GM18499 (cell line): Measurements from ENCODE around the gene DUSP22.
"Not testable (repeated sequence)": the region's sequence is repeated elsewhere in the genome, so short reads cannot be mapped to it uniquely, and the experiment has no call there.

Source experiments
- ATAC-seq: cut with Tn5 transposase; IDR thresholded peaks from one replicate; pipeline ENCODE4 v1.9.1; 2021; ENCODE audit warnings: moderate number of reproducible peaks; ENCODE audit not compliant: insufficient read depth, unreplicated experiment

Gene DUSP22

DNA sequence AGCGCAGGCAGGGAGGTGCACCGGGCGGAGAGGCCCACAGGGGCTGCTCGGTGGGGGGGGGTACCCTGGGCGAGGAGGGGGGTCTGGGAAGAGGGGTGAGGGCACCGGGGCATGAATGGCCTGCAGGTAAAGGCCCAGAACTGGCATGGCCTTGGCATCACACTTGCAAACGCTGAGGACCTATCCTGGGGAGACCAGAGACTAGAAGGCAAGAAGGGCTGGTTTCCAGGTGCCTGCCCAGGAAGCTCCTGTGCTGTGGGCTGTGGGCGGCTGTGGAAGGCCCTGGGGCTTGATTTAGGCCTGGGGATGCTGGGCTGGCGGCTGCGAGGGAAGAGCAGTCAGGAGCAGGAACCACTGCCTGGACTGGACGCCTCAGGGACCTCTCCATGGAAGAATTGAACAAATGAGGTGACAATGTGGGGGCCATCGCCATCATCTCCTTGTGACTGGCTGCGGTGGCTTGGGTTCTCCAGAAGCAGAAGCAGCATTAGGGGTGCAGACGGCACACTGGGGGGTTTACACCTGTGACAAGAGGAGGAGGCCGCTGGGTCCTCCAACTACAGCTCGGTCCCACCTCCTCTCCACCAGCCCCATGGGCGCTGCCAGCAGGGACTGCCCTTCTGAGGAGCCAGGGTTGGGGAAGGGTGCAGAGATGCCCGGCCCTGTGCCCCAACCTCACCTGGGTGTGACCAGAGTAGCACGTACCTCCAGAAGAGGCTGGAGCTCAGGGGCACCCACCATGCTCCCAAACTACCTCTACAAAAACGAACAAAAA is 67.2 kb downstream of the DUSP22 start:
- ATAC-seq, result no peak

DNA sequence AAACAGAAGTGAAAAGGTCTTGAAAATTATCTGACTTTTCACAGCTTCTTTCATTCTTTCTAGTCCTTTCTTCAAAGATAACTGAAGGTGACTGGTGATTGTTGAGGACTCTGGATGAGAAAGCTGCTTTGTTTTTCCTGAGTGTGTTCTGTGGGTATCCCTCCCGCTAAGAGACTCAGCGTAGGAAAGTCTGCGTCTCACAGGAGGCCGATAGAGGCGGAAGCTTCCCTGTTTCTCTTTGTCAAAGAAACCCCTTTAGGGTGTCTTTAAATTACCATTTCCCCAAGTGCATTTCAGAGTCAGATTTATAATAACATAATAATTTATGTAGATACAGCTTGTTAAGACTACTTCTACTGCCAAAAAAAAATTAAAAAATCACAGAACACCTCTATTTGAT is 68.1 kb downstream of the DUSP22 start:
- no peak for ATAC-seq

- ATAC-seq, result no peak
Observed at GRCh38 chr6:360764-361373, 68.6 kb downstream of the DUSP22 start.

DNA sequence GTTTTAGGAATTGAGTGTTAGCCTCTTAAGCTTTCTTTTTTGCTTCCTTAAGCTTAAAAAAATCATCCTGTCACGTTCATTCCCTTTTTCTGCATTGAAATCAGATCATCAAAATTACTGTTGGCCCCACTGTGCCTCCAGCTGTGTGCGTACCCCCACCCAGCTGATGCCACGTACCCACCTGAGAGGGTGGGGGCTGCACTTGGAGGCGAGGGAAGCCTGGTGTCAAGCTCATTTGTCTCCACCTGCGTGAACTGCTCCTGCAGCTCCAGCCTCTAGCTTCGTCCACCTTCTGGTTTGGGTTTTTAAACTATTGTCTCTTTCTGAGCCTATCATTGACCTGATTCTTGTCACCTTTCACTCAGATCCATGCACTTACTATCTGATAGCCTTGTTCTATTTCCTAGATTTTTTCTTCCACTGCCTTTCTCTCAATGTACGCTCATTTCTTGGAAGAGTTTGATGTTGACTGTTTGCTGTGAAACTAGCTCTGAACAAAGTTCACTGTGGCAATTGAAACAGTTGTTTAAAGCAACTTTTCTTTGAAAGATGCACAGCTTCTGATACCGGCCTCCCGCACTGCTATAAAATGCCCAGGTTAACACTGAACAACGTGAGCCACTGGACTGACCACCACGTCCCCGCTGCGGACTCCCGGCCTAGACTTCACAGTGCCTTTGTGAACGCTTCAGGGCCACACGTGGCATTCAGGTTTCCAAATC is 69.3 kb downstream of the DUSP22 start:
- no peak for ATAC-seq

DNA sequence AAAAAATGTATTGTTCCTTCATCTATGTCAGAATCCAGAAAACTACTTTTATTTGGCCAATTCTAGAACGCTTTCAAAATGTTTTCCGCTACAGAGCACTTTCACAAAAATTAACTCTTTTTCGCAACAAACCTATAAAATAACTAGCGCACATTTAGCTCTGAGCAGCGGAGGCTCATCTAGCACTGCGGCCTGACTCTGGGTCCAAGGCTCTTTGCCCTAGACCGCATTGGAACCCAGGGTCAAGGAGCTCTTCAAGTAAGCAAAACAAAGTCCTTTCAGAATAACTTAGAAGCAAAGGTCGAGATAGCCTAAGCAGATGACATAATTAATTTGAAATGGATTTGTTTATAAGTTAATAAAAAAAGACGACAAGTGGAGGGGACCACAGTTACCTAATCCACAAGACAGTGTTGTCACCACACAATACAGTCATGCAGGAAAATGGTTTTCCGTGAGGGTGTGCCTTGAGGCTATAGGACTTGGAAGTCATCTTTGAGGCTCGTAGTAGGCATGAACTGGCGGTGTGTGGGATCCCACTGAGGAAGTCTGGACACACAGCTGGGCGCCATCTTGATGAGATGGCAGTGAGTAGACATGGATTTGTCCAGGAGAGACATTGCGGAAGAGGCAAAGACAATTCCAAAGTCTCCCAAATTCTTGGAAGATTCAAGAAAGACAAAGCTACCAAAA is 70.1 kb downstream of the DUSP22 start:
- ATAC-seq, result no peak

GRCh38 chr6:362924-363249 is 70.6 kb downstream of the DUSP22 start:
- ATAC-seq, result no peak

DNA sequence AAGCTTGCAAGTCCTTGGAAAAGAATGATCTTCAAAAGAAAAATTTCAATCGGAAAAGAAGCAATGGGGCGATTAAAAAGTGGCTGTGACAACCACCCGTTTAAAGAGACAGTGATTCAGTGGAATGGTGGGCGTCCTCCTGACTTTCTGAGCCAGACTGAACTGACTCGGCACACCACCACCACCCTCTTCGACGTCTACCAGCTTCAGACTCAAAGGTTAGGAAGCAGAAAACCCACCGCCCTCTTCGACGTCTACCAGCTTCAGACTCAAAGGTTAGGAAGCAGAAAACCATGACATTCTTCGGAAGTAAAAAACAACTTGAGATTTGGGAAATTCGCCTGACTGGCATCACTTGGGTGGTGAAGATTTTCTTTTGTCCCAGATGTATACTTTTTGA is 71.0 kb downstream of the DUSP22 start:
- no peak for ATAC-seq

- no peak for ATAC-seq
Observed at GRCh38 chr6:363909-364308, 71.6 kb downstream of the DUSP22 start.

DNA sequence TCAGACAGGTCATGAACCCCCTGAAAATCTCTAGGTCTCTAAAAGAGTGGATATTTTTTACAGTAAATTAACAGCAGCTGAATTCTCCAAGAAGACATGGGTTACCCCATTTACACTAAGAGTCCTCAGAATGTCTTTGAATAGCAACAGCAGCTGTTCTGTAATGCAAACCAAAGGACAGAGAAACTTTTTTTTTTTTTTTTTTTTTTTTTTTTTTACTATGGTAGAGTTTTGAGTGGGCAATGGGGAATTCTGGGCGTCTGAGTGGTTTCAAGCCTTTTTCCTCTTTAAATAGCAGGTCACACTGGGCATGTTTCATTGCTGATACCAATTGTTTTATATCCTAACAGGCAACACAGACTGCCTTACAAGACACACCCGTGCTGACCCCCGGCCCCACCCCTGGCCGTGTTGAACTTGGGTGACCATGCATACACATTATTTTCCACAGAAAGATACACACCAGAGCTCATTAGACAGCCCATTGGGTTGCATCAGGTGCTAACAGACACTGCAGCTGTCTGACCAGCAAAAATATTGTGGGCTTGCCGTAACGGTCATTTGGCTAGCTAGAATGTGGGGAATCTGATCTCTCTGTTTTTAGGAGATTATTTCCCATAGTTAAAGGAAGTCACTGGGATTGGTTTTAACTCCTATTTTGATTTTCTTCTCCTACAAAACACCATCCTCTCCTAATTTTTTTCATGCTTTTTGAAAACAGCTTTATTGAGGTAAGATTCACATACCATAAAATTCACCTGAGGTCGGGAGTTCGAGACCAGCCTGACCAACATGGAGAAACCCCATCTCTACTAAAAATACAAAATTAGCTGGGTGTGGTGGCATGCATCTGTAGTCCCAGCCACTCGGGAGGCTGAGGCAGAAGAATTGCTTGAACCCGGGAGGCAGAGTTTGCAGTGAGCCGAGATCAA is 72.6 kb downstream of the DUSP22 start:
- ATAC-seq, result no peak

- ATAC-seq, result no peak
Observed at GRCh38 chr6:365835-366234, 73.5 kb downstream of the DUSP22 start.

DNA sequence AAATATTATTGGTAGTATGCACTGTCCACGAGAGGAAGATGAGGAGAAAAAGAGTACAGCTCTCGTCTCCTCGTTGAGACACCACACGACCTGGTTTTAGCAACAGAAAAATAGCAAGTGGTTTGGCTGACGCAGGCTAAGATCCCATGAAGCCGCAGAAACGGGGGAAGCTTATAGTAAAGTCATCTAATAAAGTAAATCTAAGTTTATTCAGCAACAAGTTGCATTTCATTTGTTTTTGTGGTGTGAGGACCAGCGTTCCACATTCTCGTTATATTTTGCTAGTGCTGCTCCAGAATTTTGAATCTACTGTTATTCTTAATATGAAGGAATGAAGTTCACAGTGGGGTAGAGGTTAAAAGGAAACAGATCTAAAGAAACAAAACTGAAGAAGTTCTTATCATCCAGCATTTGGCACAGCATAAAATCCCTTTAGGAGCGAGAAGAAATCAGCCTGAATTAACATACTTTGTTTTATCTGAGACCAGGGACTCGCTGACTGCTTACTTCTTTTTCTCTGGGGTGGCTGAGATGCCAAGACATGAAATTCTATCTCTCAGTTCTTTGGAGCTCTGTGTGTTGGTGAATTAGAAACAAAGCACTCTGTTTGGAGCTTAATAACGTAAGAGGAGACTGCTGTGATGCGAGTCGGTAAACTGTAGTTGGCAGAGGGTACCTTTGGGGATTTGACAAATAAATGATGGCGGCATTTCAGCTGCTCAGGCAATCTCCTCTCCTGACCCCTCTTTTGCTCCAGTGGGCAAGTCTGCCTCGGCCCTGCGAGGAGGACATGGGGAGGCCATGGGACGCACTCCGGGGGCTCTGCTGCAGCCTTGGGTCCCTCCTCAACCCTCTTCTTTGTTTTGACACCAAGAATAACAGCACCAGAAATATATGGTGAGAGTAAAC is 74.4 kb downstream of the DUSP22 start:
- ATAC-seq, result no peak

GRCh38 chr6:367298-367794 is 75.1 kb downstream of the DUSP22 start:
- ATAC-seq, result no peak

DNA sequence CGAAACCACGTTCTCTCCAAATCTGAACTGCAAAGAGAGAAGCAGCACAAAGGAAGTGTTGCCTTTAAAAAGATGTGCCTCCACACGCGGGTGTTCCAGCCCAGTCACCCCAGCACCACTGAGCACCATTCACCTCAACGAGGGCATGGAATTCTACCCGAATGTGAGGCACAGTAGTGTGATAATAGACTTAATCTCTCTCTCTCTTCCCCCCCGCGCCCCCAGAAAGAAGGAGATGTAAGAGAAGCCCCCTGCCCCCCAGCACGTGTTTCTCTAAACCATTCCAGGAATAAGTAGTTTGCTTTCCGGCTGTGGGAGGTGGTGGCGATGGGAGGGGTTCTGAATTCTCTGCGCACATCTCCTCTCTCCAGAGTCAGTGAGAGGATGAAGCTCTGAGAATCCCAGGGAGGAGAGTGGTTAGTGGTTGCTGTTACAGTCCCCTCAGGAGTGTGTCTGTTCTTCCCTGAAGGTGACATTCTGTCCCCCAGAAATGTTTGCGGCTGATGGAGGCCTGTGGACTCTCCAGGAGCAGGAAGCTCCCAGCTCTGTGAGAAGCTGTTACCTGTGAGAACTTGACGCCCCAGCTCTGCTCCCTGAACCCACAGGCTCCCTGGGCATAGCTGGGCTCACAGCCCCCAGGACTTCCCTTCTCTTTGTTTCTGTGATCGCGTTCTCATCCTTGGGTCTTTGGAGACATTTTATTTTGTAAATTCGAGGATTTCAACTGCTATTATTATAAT is 75.8 kb downstream of the DUSP22 start:
- no peak for ATAC-seq

DNA sequence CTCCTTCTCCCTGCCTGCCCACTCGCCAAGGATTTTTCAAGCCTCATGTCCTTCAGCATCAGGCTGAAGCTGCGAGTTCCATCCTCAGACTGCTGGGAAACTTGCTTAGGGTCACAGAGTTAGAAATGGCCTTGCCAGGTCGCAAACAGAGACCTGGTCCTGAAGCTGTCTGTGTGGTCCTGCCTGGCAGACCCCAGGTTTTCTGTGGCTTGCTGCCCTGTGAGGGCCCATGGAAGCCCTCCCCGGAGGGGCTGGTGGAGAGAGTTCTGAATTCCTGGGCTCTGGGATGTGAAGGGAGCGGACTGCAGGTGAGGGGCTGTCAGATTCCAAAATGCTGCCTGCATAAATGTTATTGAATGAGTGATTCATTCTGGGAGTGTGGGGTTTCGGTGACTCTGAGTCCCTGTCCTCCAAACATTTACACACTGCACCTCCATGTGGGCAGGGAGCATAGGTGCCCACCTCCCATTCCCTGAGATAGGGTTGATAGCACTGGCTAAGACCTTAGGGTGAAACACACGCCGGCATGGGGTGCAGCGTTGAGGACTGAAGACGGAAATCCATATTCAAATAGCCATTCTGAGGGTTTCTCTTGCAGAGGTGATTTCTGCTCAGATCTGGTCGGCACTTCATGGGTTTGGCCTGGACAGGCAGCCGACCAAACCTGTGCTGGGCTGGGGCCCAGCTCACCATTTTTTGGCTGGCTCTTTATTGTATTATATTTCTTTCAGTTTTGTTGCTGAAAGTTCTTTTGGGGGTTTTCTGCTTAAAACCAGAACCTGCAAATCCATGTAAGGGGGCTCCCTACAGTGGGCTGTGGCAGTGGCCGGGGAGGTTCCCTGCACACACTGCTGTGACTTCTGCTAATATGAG is 77.5 kb downstream of the DUSP22 start:
- no peak for ATAC-seq

GRCh38 chr6:370555-370954 is 78.3 kb downstream of the DUSP22 start:
- ATAC-seq, result no peak

DNA sequence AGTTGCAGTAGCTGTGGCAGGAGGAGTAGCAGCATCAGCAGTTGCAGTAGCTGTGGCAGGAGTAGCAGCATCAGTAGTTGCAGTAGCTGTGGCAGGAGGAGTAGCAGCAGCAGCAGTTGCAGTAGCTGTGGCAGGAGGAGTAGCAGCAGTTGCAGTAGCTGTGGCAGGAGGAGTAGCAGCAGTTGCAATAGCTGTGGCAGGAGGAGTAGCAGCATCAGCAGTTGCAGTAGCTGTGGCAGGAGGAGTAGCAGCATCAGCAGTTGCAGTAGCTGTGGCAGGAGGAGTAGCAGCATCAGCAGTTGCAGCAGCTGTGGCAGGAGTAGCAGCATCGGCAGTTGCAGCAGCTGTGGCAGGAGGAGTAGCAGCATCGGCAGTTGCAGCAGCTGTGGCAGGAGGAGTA is 79.6 kb downstream of the DUSP22 start:
- not testable (repeated sequence) for ATAC-seq

DNA sequence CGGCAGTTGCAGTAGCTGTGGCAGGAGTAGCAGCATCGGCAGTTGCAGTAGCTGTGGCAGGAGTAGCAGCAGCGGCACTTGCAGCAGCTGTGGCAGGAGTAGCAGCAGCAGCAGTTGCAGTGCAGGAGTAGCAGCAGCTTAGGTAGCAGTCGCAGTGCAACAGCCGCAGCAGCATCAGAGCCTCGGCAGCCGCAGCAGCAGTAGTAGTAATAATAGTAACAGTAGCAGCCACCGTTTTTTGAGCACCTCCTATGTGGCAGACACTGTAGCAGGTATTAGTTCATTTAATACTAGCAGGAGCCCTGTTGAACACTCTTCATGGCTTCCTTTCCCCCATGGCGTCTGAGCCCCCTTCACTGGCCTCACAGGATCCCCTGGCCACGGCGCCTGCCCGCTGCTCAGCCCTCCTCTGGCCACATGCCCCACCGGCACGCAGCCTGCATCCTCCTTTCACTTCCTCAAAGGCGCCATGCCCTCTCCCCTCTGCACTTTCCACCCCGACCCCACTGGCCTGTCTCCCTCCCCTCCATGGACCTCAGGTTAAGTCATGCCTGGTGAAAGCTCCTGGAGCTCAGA is 80.1 kb downstream of the DUSP22 start:
- no peak for ATAC-seq
